ENCODE results near the gene IL16.

DNA sequence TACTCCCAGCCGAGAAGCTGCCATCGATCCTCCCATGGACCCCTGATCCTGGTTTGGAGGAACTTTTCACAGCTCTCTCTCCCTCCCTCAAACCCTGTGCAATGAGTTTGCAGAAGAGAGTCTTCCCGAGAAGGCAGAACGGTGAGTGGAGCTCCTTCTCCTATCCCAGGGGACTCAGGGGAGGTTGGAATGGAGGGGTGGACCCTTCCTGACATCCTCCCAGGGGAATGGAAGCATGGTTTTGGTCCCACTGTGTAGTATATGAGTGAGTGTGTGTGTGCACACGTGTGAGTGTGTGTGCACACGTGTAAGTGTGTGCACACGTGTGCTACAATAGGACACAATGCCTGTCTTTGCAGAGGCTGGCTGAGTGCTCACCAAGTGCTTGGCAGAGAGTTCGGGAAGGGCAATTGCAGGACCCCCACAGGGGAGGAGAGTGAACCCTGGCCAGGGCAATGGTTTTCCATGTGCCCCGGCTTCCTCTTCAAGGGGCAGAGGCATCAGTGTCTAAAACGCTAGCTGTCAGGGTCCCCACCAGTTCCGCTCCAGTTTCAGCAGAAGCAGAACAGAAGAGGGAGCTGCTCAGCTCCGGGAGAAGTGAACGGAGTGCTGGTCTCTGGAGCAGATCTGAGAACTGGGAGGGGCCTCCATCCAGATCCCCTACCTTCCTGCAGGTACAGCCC is 13.8 kb upstream of the IL16 start:
- TF ChIP-seq FOXA1 (IDR thresholded peaks at IDR 0.05) (no peak), SP1 (IDR thresholded peaks at IDR 0.05) (no peak), TARDBP (IDR thresholded peaks at IDR 0.05) (no peak), ZNF384 (IDR thresholded peaks at IDR 0.05) (no peak), NFRKB (IDR thresholded peaks at IDR 0.05) (no peak), BHLHE40 (IDR thresholded peaks at IDR 0.05; ENCODE audit: borderline replicate concordance) (no peak), FOXM1 (IDR thresholded peaks at IDR 0.05; ENCODE audit: borderline replicate concordance) (no peak), CTBP1 (IDR thresholded peaks at IDR 0.05; ENCODE audit: borderline replicate concordance) (no peak), FOXK2 (IDR thresholded peaks at IDR 0.05) (no peak), ARNT (IDR thresholded peaks at IDR 0.05) (no peak), HDGF (IDR thresholded peaks at IDR 0.05; ENCODE audit: borderline replicate concordance) (no peak), ELF4 (IDR thresholded peaks at IDR 0.05) (no peak), SUZ12 (IDR thresholded peaks at IDR 0.05) (no peak), L3MBTL2 (conservative IDR thresholded peaks at IDR 0.05) (no peak)
